ENCODE measurements around the gene AUNIP. TPM values are rescaled to one million over a fixed set of nuclear protein-coding genes. Genes with fewer than 3 reads are reported as not detected.

AUNIP gene
- total RNA-seq, 1 experiment from 2014 or later: 22.2 TPM

- TF ChIP-seq CTCF (conservative IDR thresholded peaks at IDR 0.05): 0 out of 3 replicates have a peak, but pooled peaks have one; percentile 13
- H3K23ac ChIP-seq (ENCODE audit: insufficient read length, low read depth, low read length): no peak overlapping the region
- no peak overlapping the region for H2AFZ ChIP-seq (ENCODE audit: low read length)
- H3K4me3 Mint-ChIP-seq: no peak overlapping the region
- no peak overlapping the region for H2BK20ac ChIP-seq (ENCODE audit: low read depth, low read length, poor library complexity, severe bottlenecking)
- peaks cover 7 to 49% (median 23%) of the 10 kb centered on the region in 3 experiments; a peak in 6 of 7 replicates for H3K36me3 Mint-ChIP-seq (ENCODE audit: insufficient read depth in 1 of 3, low read depth in 3 of 3)
- no peak overlapping the region for H3K18ac ChIP-seq (ENCODE audit: insufficient read length, low read depth, low read length)
- no peak overlapping the region for H3K4me2 ChIP-seq (ENCODE audit: insufficient read depth, insufficient read length, low read length)
- H3K79me1 ChIP-seq (ENCODE audit: insufficient read depth, low read depth, low read length, poor library complexity, severe bottlenecking): no peaks in the 10 kb centered on the region
- H3K27me3 ChIP-seq (ENCODE audit: insufficient read depth, low read length): no peaks in the 10 kb centered on the region
- H3K14ac ChIP-seq (ENCODE audit: insufficient read depth, low read length): no peak overlapping the region
- no peak overlapping the region for H2BK120ac ChIP-seq (ENCODE audit: low read depth, low read length, poor library complexity, severe bottlenecking)
- no peaks in the 10 kb centered on the region for H3K79me2 ChIP-seq (ENCODE audit: insufficient read depth, low read length)
- no peak overlapping the region for H2BK12ac ChIP-seq (ENCODE audit: insufficient read length, low read depth, low read length)
- H4K8ac ChIP-seq (replicated peaks; ENCODE audit: insufficient read length, low read depth, low read length): no peak overlapping the region
- no peak overlapping the region for H2BK5ac ChIP-seq (ENCODE audit: insufficient read length, low read length)
- no peaks in the 10 kb centered on the region for H3K4me1 ChIP-seq (ENCODE audit: insufficient read depth, low read length)
- H3K4ac ChIP-seq (ENCODE audit: low read depth, low read length): no peak overlapping the region
- H3K4me1 Mint-ChIP-seq: peaks cover 19 to 30% of the 10 kb centered on the region in 2 experiments
- H3K9me3 ChIP-seq (ENCODE audit: control insufficient read depth, low read depth, low read length): no peaks in the 10 kb centered on the region
- no peak overlapping the region for H3T11ph ChIP-seq (ENCODE audit: low read length)
- no CpG with 5 or more reads among the region's 10 CpGs for WGBS (ENCODE audit: extremely low coverage, insufficient read length, low lambda C conversion rate)
- no peak overlapping the region for H4K5ac ChIP-seq (ENCODE audit: insufficient read length, low read depth, low read length)
- no peak overlapping the region for H2AK5ac ChIP-seq (ENCODE audit: insufficient read length, low read length)
- H3K56ac ChIP-seq (ENCODE audit: insufficient read length, low read depth, low read length): no peak overlapping the region
- peaks cover 6% of the 10 kb centered on the region for H3K23me2 ChIP-seq (ENCODE audit: insufficient read length, low read depth, low read length, poor library complexity, severe bottlenecking)
- H3K27me3 Mint-ChIP-seq (ENCODE audit: low read depth): peaks cover 3% of the 10 kb centered on the region; the same call in 1 of the 2 replicates
- H4K91ac ChIP-seq (ENCODE audit: insufficient read length, low read depth, low read length): no peak overlapping the region
- H2BK15ac ChIP-seq (ENCODE audit: low read depth, low read length): no peak overlapping the region
- H4K20me1 ChIP-seq (ENCODE audit: control insufficient read depth, insufficient read depth, insufficient read length): no peaks in the 10 kb centered on the region
- H3K9me3 Mint-ChIP-seq: no peaks in the 10 kb centered on the region
- no peak overlapping the region for H3K27ac ChIP-seq (ENCODE audit: insufficient read length, low read depth, low read length)
- no peak for DNase-seq
- no peak overlapping the region for H3K9ac ChIP-seq (ENCODE audit: extremely low read depth, insufficient read length, low read length)
- H3K27ac Mint-ChIP-seq: peak overlapping the region in 1 of 3 experiments; percentile 33; a peak in 1 of 7 replicates
Observed at GRCh38 chr1:25804244-25804963, 54.9 kb downstream of the AUNIP start.

Measured in H9 (cell line).